Retina (tissue), 1 donor: Measurements from ENCODE around the gene RBM6.
"Not testable (repeated sequence)": the region's sequence is repeated elsewhere in the genome, so short reads cannot be mapped to it uniquely, and the experiment has no call there.

Source experiments
- DNase-seq: peaks from one replicate; pipeline ENCODE4 v3.0.0-alpha.2; 2016

Gene RBM6

GRCh38 chr3:49994476-49994875 is 54.5 kb downstream of the RBM6 start:
- no peak for DNase-seq

GRCh38 chr3:49996016-49996415 is 56.1 kb downstream of the RBM6 start:
- no peak for DNase-seq

- no peak for DNase-seq
Observed at GRCh38 chr3:49997862-49998261, 57.9 kb downstream of the RBM6 start.

- DNase-seq: no peak
Observed at GRCh38 chr3:49998326-49998725, 58.4 kb downstream of the RBM6 start.

GRCh38 chr3:50001511-50001910 is 61.6 kb downstream of the RBM6 start:
- no peak for DNase-seq

GRCh38 chr3:50003216-50003615 is 63.3 kb downstream of the RBM6 start:
- no peak for DNase-seq

GRCh38 chr3:50003824-50004223 is 63.9 kb downstream of the RBM6 start:
- no peak for DNase-seq

GRCh38 chr3:50008931-50009330 is 69.0 kb downstream of the RBM6 start:
- no peak for DNase-seq

GRCh38 chr3:50010959-50011358 is 71.0 kb downstream of the RBM6 start:
- no peak for DNase-seq

- no peak for DNase-seq
Observed at GRCh38 chr3:50015918-50016317, 76.0 kb downstream of the RBM6 start.

GRCh38 chr3:50028346-50028745 is 88.4 kb downstream of the RBM6 start:
- no peak for DNase-seq

GRCh38 chr3:50031201-50031600 is 91.3 kb downstream of the RBM6 start:
- DNase-seq: not testable (repeated sequence)

GRCh38 chr3:50044976-50045375 is 105.0 kb downstream of the RBM6 start:
- DNase-seq: no peak

GRCh38 chr3:50047426-50047825 is 107.5 kb downstream of the RBM6 start:
- no peak for DNase-seq

GRCh38 chr3:50050361-50050760 is 110.4 kb downstream of the RBM6 start:
- DNase-seq: no peak

- DNase-seq: no peak
Observed at GRCh38 chr3:50057756-50058155, 117.8 kb downstream of the RBM6 start.

- DNase-seq: no peak
Observed at GRCh38 chr3:50068134-50068533, 128.2 kb downstream of the RBM6 start.

GRCh38 chr3:50078091-50078490 is 138.1 kb downstream of the RBM6 start:
- no peak for DNase-seq

GRCh38 chr3:50078622-50079021 is 138.7 kb downstream of the RBM6 start:
- no peak for DNase-seq

- not testable (repeated sequence) for DNase-seq
Observed at GRCh38 chr3:50084951-50085350, 145.0 kb downstream of the RBM6 start.

GRCh38 chr3:50088725-50089608 is 149.0 kb downstream of the RBM6 start, which contains the start of gene RBM5:
TSS of gene RBM5 (plus strand) at chr3:50088919. CDS start at chr3:50090435, 1,516 bp downstream.
- peak; percentile 93 for DNase-seq

GRCh38 chr3:50089609-50089945 is 149.6 kb downstream of the RBM6 start:
- no peak for DNase-seq

GRCh38 chr3:50090984-50091383 is 151.0 kb downstream of the RBM6 start:
- DNase-seq: no peak

GRCh38 chr3:50095352-50095998 is 155.5 kb downstream of the RBM6 start:
- DNase-seq: no peak
